Esophagus squamous epithelium (tissue), 5 donors: ENCODE data around the gene INSM2. TPM values are rescaled to one million over a fixed set of nuclear protein-coding genes. Genes with fewer than 3 reads are reported as not detected.

Experiments
- DNase-seq: peaks from one replicate; lab custom pipeline; 2025; lab: John Stamatoyannopoulos, UW
- H3K27ac ChIP-seq, 4 donors: fragments of 200-600 bp; sonication (generic); one replicate each; pipeline ENCODE4 v1.5.1; 2016 to 2019; ENCODE audit warnings: mild to moderate bottlenecking in 1 of 4
- H3K27me3 ChIP-seq, 4 donors: fragments of 200-600 bp; sonication (generic); 1 replicate in 3 of 4; 2 replicates in 1 of 4; pipeline versions ENCODE4 v1.5.1 to v1.6.0; 2017 to 2021; ENCODE audit warnings: antibody characterized with exemption in 1 of 4
- H3K36me3 ChIP-seq, 3 donors: fragments of 200-600 bp; sonication (generic); one replicate each; pipeline ENCODE4 v1.5.1; 2016 to 2019
- H3K4me1 ChIP-seq, 3 donors: fragments of 200-600 bp; sonication (generic); one replicate each; pipeline ENCODE4 v1.5.1; 2017 to 2019
- H3K4me3 ChIP-seq, 4 donors: fragments of 200-600 bp; sonication (generic); 1 replicate in 3 of 4; 2 replicates in 1 of 4; pipeline ENCODE4 v1.5.1; 2016 to 2019; ENCODE audit warnings: mild to moderate bottlenecking in 2 of 4, moderate library complexity in 1 of 4
- H3K9me3 ChIP-seq, 3 donors: fragments of 200-600 bp; sonication (generic); one replicate each; pipeline ENCODE4 v1.5.1; 2016 to 2019
- POLR2A ChIP-seq, 4 donors: fragments of 450-650 bp; IDR thresholded peaks; one replicate each; pipeline ENCODE4 v1.6.1; 2017; ENCODE audit warnings: antibody characterized with exemption in 4 of 4, mild to moderate bottlenecking in 4 of 4, moderate library complexity in 3 of 4
- WGBS, 2 donors: methylation state at CpG; one replicate each; pipeline ENCODE4 v1.1.5; 2018; 5-methylcytosine and 5-hydroxymethylcytosine counted together
- intact Hi-C: fragments of 100-400 bp; cut with DNase I; formaldehyde crosslinking; loops from one replicate; pipeline ENCODE4 v1.15.0; 2022
- total RNA-seq, 4 donors: library from RNA; depleted of rRNA; stranded (reverse); fragments of >200 nt; gene quantifications; one replicate each; pipeline ENCODE4 v1.1.0, GENCODE V29; 2016
- TF ChIP-seq, protein P1 (sequence below), 6 experiments: fragments of 450-650 bp in 4 of 6; fragments of 200-600 bp in 2 of 6; sonication (generic) in 2 of 6; IDR thresholded peaks; one replicate each; pipeline ENCODE4 v1.5.1; 2016 to 2019; ENCODE audit warnings: antibody characterized with exemption in 6 of 6, mild to moderate bottlenecking in 4 of 6, moderate library complexity in 4 of 6
- donor health status: DM: yes; HTN: yes; CAD: no.

The INSM2 gene
- total RNA-seq, 4 donors from 2014 or later: not detected

DNA sequence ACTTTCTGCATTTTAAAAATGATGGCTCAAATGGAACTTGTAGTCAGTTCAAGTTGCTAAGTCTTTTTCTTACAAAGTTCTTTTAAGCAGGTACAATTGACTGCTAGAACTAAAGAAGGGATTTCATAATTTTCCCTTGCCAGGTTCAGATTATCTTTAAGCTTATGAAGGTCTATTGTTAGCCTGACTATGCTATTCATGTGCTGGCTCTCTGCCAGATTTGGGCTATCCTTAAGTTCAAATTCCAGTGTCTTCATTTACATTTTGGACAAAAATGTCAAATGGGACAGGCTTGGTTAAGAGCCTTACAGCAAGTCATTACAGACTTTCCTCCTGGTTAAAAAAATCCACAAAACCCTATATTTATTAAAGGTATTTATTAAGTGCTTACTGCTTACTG lies 42.3 kb downstream of the INSM2 start:
- Histone ChIP-seq H3K4me1 (no peaks in the 10 kb centered on the region), H3K27ac (no peak overlapping the region), H3K27me3 (no peaks in the 10 kb centered on the region), H3K36me3 (peaks cover 0 to 25% (median 0%) of the 10 kb centered on the region in 3 donors), H3K4me3 (no peak overlapping the region), H3K9me3 (no peaks in the 10 kb centered on the region)
- intact Hi-C loops: no loop called here
- no peak for TF ChIP-seq POLR2A (IDR thresholded peaks at IDR 0.05)
- TF ChIP-seq, protein P1, sequence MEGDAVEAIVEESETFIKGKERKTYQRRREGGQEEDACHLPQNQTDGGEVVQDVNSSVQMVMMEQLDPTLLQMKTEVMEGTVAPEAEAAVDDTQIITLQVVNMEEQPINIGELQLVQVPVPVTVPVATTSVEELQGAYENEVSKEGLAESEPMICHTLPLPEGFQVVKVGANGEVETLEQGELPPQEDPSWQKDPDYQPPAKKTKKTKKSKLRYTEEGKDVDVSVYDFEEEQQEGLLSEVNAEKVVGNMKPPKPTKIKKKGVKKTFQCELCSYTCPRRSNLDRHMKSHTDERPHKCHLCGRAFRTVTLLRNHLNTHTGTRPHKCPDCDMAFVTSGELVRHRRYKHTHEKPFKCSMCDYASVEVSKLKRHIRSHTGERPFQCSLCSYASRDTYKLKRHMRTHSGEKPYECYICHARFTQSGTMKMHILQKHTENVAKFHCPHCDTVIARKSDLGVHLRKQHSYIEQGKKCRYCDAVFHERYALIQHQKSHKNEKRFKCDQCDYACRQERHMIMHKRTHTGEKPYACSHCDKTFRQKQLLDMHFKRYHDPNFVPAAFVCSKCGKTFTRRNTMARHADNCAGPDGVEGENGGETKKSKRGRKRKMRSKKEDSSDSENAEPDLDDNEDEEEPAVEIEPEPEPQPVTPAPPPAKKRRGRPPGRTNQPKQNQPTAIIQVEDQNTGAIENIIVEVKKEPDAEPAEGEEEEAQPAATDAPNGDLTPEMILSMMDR (IDR thresholded peaks at IDR 0.05): no peak
- no peak for DNase-seq

DNA sequence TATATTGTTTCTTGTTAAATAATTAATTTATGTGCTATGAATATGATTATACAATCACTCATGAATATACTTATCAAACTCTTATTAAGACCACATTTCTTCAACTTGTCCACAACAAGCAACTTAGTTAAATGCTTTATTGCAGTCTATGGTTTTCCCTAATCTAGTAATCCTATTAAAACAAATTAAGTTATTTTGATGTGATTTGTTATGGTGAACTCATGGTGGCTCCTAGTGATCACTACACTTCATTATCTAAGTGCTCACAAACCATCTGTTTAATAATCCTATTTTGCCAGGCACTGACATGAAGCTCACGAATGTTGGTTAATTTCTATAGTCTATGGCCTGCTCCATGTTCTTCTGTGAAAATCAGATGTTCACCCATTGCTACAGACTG lies 42.9 kb downstream of the INSM2 start:
- H3K27ac ChIP-seq: no peak overlapping the region
- DNase-seq: no peak
- 100% methylated on average over 1 of the region's 1 CpG for WGBS, 2 donors
- H3K36me3 ChIP-seq: peaks cover 0 to 20% (median 0%) of the 10 kb centered on the region in 3 donors
- TF ChIP-seq, protein P1 (IDR thresholded peaks at IDR 0.05): no peak
- no peak for TF ChIP-seq POLR2A (IDR thresholded peaks at IDR 0.05)
- H3K4me3 ChIP-seq: no peak overlapping the region
- intact Hi-C loops: no loop called here
- H3K4me1 ChIP-seq: no peaks in the 10 kb centered on the region
- H3K9me3 ChIP-seq: no peaks in the 10 kb centered on the region
- H3K27me3 ChIP-seq: no peaks in the 10 kb centered on the region

DNA sequence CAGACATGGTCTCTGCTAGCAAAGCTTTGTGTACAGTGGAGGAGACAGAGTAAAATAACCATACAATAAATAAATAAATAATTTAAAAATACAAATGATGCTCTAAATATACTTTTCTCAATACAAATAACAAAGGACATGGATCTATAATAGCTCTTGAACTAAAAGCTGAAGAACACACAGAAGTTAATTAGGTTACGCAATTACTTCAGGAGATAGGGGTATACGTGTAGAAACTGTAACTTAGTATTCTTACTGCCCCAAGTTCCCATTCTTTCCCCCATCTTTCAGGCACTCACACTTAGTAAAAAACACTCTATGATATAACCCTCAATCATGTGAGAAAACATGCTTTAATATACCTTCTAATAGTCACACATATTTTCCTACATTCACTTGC lies 44.2 kb downstream of the INSM2 start:
- WGBS, 2 donors: 89 to 92% methylated on average over 2 of the region's 2 CpGs
- Histone ChIP-seq H3K27ac (no peak overlapping the region), H3K27me3 (no peaks in the 10 kb centered on the region), H3K36me3 (peaks cover 0 to 16% (median 0%) of the 10 kb centered on the region in 3 donors), H3K9me3 (no peaks in the 10 kb centered on the region), H3K4me3 (no peak overlapping the region), H3K4me1 (no peaks in the 10 kb centered on the region)
- DNase-seq: no peak
- intact Hi-C loops: no loop called here
- TF ChIP-seq, protein P1 (IDR thresholded peaks at IDR 0.05): no peak

DNA sequence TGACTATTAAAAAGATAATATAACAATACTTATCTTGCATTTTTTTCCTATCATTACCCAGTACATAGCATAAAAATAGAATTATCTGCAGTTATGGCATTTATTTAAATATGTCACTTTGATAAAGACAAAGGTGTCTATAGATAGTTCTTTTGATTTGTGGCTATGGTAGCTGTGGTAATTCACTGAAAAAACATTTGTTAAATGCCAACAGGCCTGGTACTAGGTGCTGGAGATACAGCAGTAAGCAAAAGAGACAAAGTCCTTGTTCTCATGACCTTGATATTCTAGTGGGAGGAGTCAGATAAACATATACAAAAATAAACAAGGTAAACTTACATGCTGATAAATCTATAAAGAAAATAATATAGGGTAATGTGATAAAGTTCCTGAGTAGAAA lies 44.7 kb downstream of the INSM2 start:
- TF ChIP-seq POLR2A (IDR thresholded peaks at IDR 0.05): no peak
- TF ChIP-seq, protein P1 (IDR thresholded peaks at IDR 0.05): no peak
- Histone ChIP-seq H3K4me3 (no peak overlapping the region), H3K27me3 (no peaks in the 10 kb centered on the region), H3K4me1 (no peaks in the 10 kb centered on the region), H3K36me3 (peaks cover 0 to 21% (median 0%) of the 10 kb centered on the region in 3 donors), H3K9me3 (no peaks in the 10 kb centered on the region), H3K27ac (no peak overlapping the region)
- intact Hi-C loops: no loop called here
- DNase-seq: no peak

Other genes starting within 250 kb of the INSM2 start
- gene PSMA6, start 241.8 kb upstream of the INSM2 start, total RNA-seq: 100 to 1,000 TPM in 3 of 4 donors, 10 to 100 TPM in 1; 95.6 to 244 (median 169) TPM
- gene NFKBIA, start 129.4 kb upstream of the INSM2 start, total RNA-seq: 100 to 1,000 TPM; 139 to 441 (median 298) TPM